ENCODE data around the gene RGS11.

Gene RGS11

DNA sequence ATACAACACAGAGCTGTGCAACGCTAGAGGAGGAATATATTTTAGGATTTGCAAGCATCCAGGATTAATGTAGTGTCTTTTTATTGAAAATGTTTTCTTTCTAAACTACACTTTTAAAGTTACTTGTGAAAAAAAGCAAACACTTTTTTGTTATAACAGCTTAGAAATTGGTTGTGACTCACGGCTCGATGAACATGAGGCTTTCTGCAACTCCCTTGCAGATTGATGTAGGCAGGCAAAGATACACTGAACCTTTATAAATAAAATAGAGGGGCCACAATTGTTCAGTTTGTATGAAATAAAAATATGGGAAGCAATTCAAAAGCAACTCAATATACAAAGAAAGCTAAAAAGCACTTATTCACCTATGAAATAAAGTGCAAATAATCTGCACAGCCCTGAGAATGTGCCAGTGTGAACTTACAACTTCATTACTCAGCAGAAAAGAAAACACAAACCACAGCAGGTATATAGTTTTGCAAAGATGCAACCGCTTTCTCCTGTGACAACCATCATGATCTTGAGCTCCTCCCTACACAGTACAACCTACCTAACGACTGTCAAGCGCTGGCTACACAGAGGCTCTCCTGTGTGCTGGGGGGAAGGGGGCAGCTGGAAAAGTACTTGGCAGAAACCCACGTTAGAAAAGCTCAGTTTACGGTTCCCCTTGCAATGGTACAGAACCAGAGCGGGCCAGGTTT lies 47.4 kb downstream of the RGS11 start:
- no peak for DNase-seq

GRCh38 chr16:220021-220420 lies 55.7 kb downstream of the RGS11 start:
- no peak for DNase-seq

All from COR-L47 (cell line).